GM19324 (cell line): ENCODE measurements around the gene SND1.

ENCODE experiments used
- ATAC-seq: cut with Tn5 transposase; IDR thresholded peaks from one replicate; pipeline ENCODE4 v1.9.1; 2021; ENCODE audit warnings: mild to moderate bottlenecking, moderate library complexity; ENCODE audit not compliant: unreplicated experiment, low FRiP score

Gene SND1

GRCh38 chr7:128115821-128116723 is 464.1 kb downstream of the SND1 start:
- ATAC-seq: no peak

- ATAC-seq: no peak
Measured at GRCh38 chr7:128116740-128117139, 464.7 kb downstream of the SND1 start.

- ATAC-seq: no peak
Measured at GRCh38 chr7:128117691-128118090, 465.7 kb downstream of the SND1 start.

GRCh38 chr7:128119036-128119435 is 467.0 kb downstream of the SND1 start:
- no peak for ATAC-seq

- no peak for ATAC-seq
Measured at GRCh38 chr7:128120116-128120515, 468.1 kb downstream of the SND1 start.

- no peak for ATAC-seq
Measured at GRCh38 chr7:128120976-128121490, 469.0 kb downstream of the SND1 start.

- no peak for ATAC-seq
Measured at GRCh38 chr7:128121711-128122530, 469.9 kb downstream of the SND1 start.

- no peak for ATAC-seq
Measured at GRCh38 chr7:128122576-128123290, 470.7 kb downstream of the SND1 start.

GRCh38 chr7:128123291-128124037 is 471.5 kb downstream of the SND1 start:
- no peak for ATAC-seq

- ATAC-seq: no peak
Measured at GRCh38 chr7:128124786-128125185, 472.8 kb downstream of the SND1 start.

GRCh38 chr7:128125816-128126215 is 473.8 kb downstream of the SND1 start:
- no peak for ATAC-seq

- no peak for ATAC-seq
Measured at GRCh38 chr7:128128401-128128800, 476.4 kb downstream of the SND1 start.

GRCh38 chr7:128129224-128129864 is 477.4 kb downstream of the SND1 start:
- ATAC-seq: no peak

GRCh38 chr7:128131115-128131514 is 479.1 kb downstream of the SND1 start:
- no peak for ATAC-seq

GRCh38 chr7:128131731-128132130 is 479.7 kb downstream of the SND1 start:
- ATAC-seq: no peak

- no peak for ATAC-seq
Measured at GRCh38 chr7:128132426-128133069, 480.6 kb downstream of the SND1 start.

GRCh38 chr7:128135159-128135514 is 483.1 kb downstream of the SND1 start:
- ATAC-seq: no peak

GRCh38 chr7:128135515-128136214 is 483.7 kb downstream of the SND1 start:
- ATAC-seq: peak; percentile 88
